K562 (cell line): ENCODE data around the gene ANO8. TPM values are rescaled to one million over a fixed set of nuclear protein-coding genes. Genes with fewer than 3 reads are reported as not detected.
A peak's percentile ranks its signal among the peaks of the same experiment; 100 is the strongest.
"Not testable (repeated sequence)": the region's sequence is repeated elsewhere in the genome, so short reads cannot be mapped to it uniquely, and the experiment has no call there.

ENCODE experiments used
- ATAC-seq: fragments of 200-7000 bp; cut with Tn5 transposase; 3 replicates; pipeline ENCODE4 v1.9.1; 2020; ENCODE audit warnings: moderate library complexity
- BruUV-seq: library from RNA; stranded (reverse); fragments of 400-500 nt; replicated peaks from 2 replicates; lab custom pipeline; 2021; lab: Mats Ljungman, UMichigan
- CTCF ChIA-PET: fragments of 300-600 bp; formaldehyde crosslinking; extraction: SDS; loops from one replicate; lab custom pipeline; 2021; ENCODE audit warnings: low intra/inter-chr PET ratio; lab: Yijun Ruan, JAX
- POLR2A ChIA-PET: fragments of 300-600, 350-650 bp; sonication (Branson Sonifier 250); formaldehyde crosslinking; extraction: SDS; loops from one replicate; lab custom pipeline; 2021; ENCODE audit warnings: antibody characterized with exemption, inconsistent platforms; lab: Yijun Ruan, JAX
- DNase-seq, 4 experiments: peaks; one replicate each; pipeline versions ENCODE4 v3.0.0 to v3.0.0-alpha.2; 2011 to 2018; ENCODE audit warnings: low spot score in 3 of 4, mixed read lengths in 3 of 4; ENCODE audit errors: extremely low read depth in 1 of 4
- FAIRE-seq: peaks from 2 replicates; lab custom pipeline; 2011; peaks lifted over from hg19 to GRCh38; lab: Jason Lieb, UNC
- H2AFZ ChIP-seq: 2 replicates; pipeline ENCODE4 v1.6.0; 2011; ENCODE audit warnings: low read depth, low read length, control low read depth, inconsistent platforms
- H3K27ac ChIP-seq: fragments of 200-600 bp; 3 replicates; pipeline ENCODE4 v1.8.0; 2011; ENCODE audit warnings: low read depth, mild to moderate bottlenecking, control low read depth, inconsistent platforms, low read length, moderate library complexity, mixed read lengths; ENCODE audit errors: extremely low read depth
- H3K27me3 ChIP-seq, 2 experiments: fragments of 300-600 bp in 1 of 2; 2 replicates in 1 of 2; 3 replicates in 1 of 2; pipeline versions ENCODE4 v1.6.0 to v1.8.0; 2011; ENCODE audit warnings: inconsistent platforms in 2 of 2, low read length in 2 of 2, mild to moderate bottlenecking in 1 of 2, mixed read lengths in 1 of 2, moderate library complexity in 1 of 2; ENCODE audit not compliant: control insufficient read depth in 2 of 2, insufficient read depth in 2 of 2
- H3K36me3 ChIP-seq: fragments of 300-600 bp; 3 replicates; pipeline ENCODE4 v1.8.0; 2011; ENCODE audit warnings: mild to moderate bottlenecking, low read length, inconsistent platforms; ENCODE audit not compliant: control insufficient read depth, insufficient read depth
- H3K4me1 ChIP-seq, 2 experiments: fragments of 200-600 bp in 1 of 2; replicated peaks in 1 of 2; 2 replicates in 1 of 2; 3 replicates in 1 of 2; pipeline versions ENCODE4 v1.5.1 to v1.8.0; 2011; ENCODE audit warnings: inconsistent platforms in 2 of 2, low read length in 2 of 2, mild to moderate bottlenecking in 1 of 2, mixed read lengths in 1 of 2, moderate library complexity in 1 of 2; ENCODE audit not compliant: control insufficient read depth in 2 of 2, insufficient read depth in 2 of 2
- H3K4me2 ChIP-seq: 2 replicates; pipeline ENCODE4 v1.6.1; 2011; ENCODE audit warnings: low read length, control low read depth, inconsistent platforms, mixed read lengths; ENCODE audit not compliant: insufficient read depth
- H3K4me3 ChIP-seq: fragments of 200-600 bp; sonication (generic), shearing (Covaris generic); 2 replicates; pipeline ENCODE4 v1.5.1; 2016; ENCODE audit warnings: control low read depth, inconsistent platforms
- H3K79me2 ChIP-seq: fragments of 200-600 bp; 3 replicates; pipeline ENCODE4 v1.8.0; 2011; ENCODE audit warnings: low read length, inconsistent platforms; ENCODE audit not compliant: control insufficient read depth, insufficient read depth
- H3K9ac ChIP-seq, 2 experiments: 2 replicates each; pipeline versions ENCODE4 v1.6.0 to v1.6.1; 2011; ENCODE audit warnings: low read depth in 2 of 2, low read length in 2 of 2, control low read depth in 1 of 2, inconsistent platforms in 1 of 2, mild to moderate bottlenecking in 1 of 2, mixed read lengths in 1 of 2; ENCODE audit not compliant: insufficient read depth in 1 of 2
- H3K9me1 ChIP-seq: one replicate; pipeline ENCODE4 v1.6.0; 2011; ENCODE audit warnings: inconsistent platforms, mild to moderate bottlenecking, low read length, moderate library complexity; ENCODE audit not compliant: control insufficient read depth, insufficient read depth
- H3K9me3 ChIP-seq: replicated peaks from 2 replicates; pipeline ENCODE4 v1.5.1; 2011; ENCODE audit warnings: low read depth, low read length, inconsistent platforms; ENCODE audit not compliant: control insufficient read depth, insufficient read depth
- H4K20me1 ChIP-seq: replicated peaks from 2 replicates; pipeline ENCODE4 v1.6.1; 2011; ENCODE audit warnings: low read length, inconsistent platforms, mixed read lengths; ENCODE audit not compliant: control insufficient read depth, insufficient read depth
- PTRF ChIP-seq: fragments of 450-650 bp; IDR thresholded peaks from 2 replicates; pipeline ENCODE4 v1.6.1; 2016; ENCODE audit warnings: mild to moderate bottlenecking, missing genetic modification characterization, missing compliant biosample characterization
- RBFOX2 ChIP-seq: fragments of 200-400 bp; formaldehyde crosslinking; IDR thresholded peaks from 2 replicates; pipeline ENCODE4 v1.6.1; 2017; ENCODE audit warnings: low read depth, mild to moderate bottlenecking, low read length, moderate library complexity
- ZNF121 ChIP-seq: sonication (generic); formaldehyde crosslinking; conservative IDR thresholded peaks from 2 replicates; pipeline ENCODE4 v1.8.0; 2022; ENCODE audit warnings: missing genetic modification reagents
- ZNF134 ChIP-seq: fragments of 250-450 bp; sonication (Bioruptor Pico); conservative IDR thresholded peaks from 2 replicates; pipeline ENCODE4 v1.4.0; 2020
- WGBS: fragments of 100-300 bp; shearing (Covaris generic); methylation state at CpG from one replicate; pipeline ENCODE4 v1.1.6; 2016; ENCODE audit warnings: low coverage, mixed read lengths; ENCODE audit not compliant: insufficient coverage; ENCODE audit errors: missing lambda C conversion rate; 5-methylcytosine and 5-hydroxymethylcytosine counted together
- in situ Hi-C: fragments of 300-500 bp; cut with MboI; formaldehyde crosslinking; loops from 4 replicates; pipeline ENCODE4 v1.15.0; 2018; ENCODE audit warnings: inconsistent platforms, mixed read lengths
- intact Hi-C: fragments of 100-400 bp; cut with micrococcal nuclease; formaldehyde crosslinking; loops from 2 replicates; pipeline ENCODE4 v1.14.2; 2022
- polyA plus RNA-seq, 8 experiments: library from polyadenylated mRNA; depleted of rRNA in 4 of 8; stranded (reverse) in 5 of 8; unstranded in 3 of 8; fragments of >200 nt; fragmentation: Nextera tagmentation in 2 of 8; fragmentation: Illumina TruSeq in 1 of 8; extraction: Ambion mirVana in 2 of 8; extraction: Trizol in 1 of 8; gene quantifications; 2 replicates each; pipeline versions ENCODE4 v1.2.1 to v1.2.3, GENCODE V29; 2011 to 2014; ENCODE audit warnings: inconsistent platforms in 1 of 8, missing spikeins in 1 of 8
- total RNA-seq, 7 experiments: library from RNA; depleted of rRNA in 6 of 7; stranded (reverse); fragments of >200 nt in 6 of 7; fragmentation: Illumina TruSeq in 2 of 7; extraction: Trizol in 2 of 7; gene quantifications; 2 replicates each; pipeline versions ENCODE4 v1.2.1 to v1.2.3, GENCODE V29; 2011 to 2021; ENCODE audit warnings: low replicate concordance in 1 of 7

ANO8 gene
- total and polyA plus RNA-seq, 9 of the 15 experiments (the other 6 are each of a cell fraction or from before 2014, with no cell fraction given), result 0.07 to 7.6 (median 2.3) TPM; not detected in 1

GRCh38 chr19:17275441-17276175, 59.0 kb downstream of the ANO8 start:
- intact Hi-C loops, result no loop called here
- TF ChIP-seq RBFOX2, result peak; percentile 18; the same call in 1 of the 2 replicates
- TF ChIP-seq PTRF (tag), result no peak
- no peak for TF ChIP-seq ZNF134 (CRISPR knock-in tag)
- ATAC-seq, result no peak
- no peak for FAIRE-seq
- no peak overlapping the region for H3K4me3 ChIP-seq
- H3K9ac ChIP-seq, result 0 out of 4 replicates have a peak overlapping the region, but pooled peaks of 1 of the 2 experiments have one; percentile 48
- H4K20me1 ChIP-seq, result no peaks in the 10 kb centered on the region
- H3K9me1 ChIP-seq, result peaks cover 3% of the 10 kb centered on the region
- no peaks in the 10 kb centered on the region for H3K4me1 ChIP-seq
- H3K36me3 ChIP-seq, result peaks cover 65% of the 10 kb centered on the region
- DNase-seq, result no peak
- no peak overlapping the region for H3K4me2 ChIP-seq
- ChIA-PET CTCF (no interaction called here), POLR2A (interaction anchor here (0.7 kb wide), 2 partner anchors 9 to 24 kb away, joined by 3 to 4 read pairs; partner anchors contain the start of gene BABAM1)
- in situ Hi-C loops, result loop anchor here (5.0 kb wide), 1 partner anchor 73 kb away; no protein-coding TSS in a partner anchor
- no peaks in the 10 kb centered on the region for H3K27me3 ChIP-seq
- no TSS peak for BruUV-seq
- no peaks in the 10 kb centered on the region for H3K79me2 ChIP-seq
- H3K27ac ChIP-seq, result no peak overlapping the region
- no peaks in the 10 kb centered on the region for H3K9me3 ChIP-seq
- no peak overlapping the region for H2AFZ ChIP-seq
- WGBS, result 88% methylated on average over 16 of the region's 19 CpGs

GRCh38 chr19:17274892-17275291, 59.8 kb downstream of the ANO8 start:
- FAIRE-seq, H3K9ac ChIP-seq, H3K79me2 ChIP-seq, H3K27ac ChIP-seq, H3K27me3 ChIP-seq, H2AFZ ChIP-seq, H3K4me2 ChIP-seq, H3K9me1 ChIP-seq, H3K4me3 ChIP-seq, intact Hi-C loops, H4K20me1 ChIP-seq, CTCF ChIA-PET: not testable (repeated sequence)
- peaks cover 71% of the 10 kb centered on the region for H3K36me3 ChIP-seq
- POLR2A ChIA-PET, result interaction anchor here (0.7 kb wide), 2 partner anchors 8 to 59 kb away, joined by 3 to 4 read pairs; partner anchors contain the start of gene BABAM1
- in situ Hi-C loops, result loop anchor here (5.0 kb wide), 1 partner anchor 73 kb away; no protein-coding TSS in a partner anchor
- 96% methylated on average over 3 of the region's 3 CpGs for WGBS
- TF ChIP-seq ZNF121 (CRISPR knock-in tag), result peak; percentile 62; the same call in 1 of the 2 replicates
- TF ChIP-seq, all 486 proteins: peak for 1; not testable (repeated sequence) for 485
- not testable (repeated sequence) for BruUV-seq, H3K9me3 ChIP-seq, H3K4me1 ChIP-seq, ATAC-seq, DNase-seq

Other genes starting within 250 kb of the ANO8 start
Only the 7 nearest of the 19 such genes appear.
- gene ANKLE1, start 53.0 kb downstream of the ANO8 start, total RNA-seq (2014; rRNA removed), result 6.1 and 6.9 TPM in 2 replicates
- 1.8 and 2.1 TPM in 2 replicates for gene ANKLE1, start 53.0 kb downstream of the ANO8 start, total RNA-seq (2014; rRNA removed; fragmentation: Illumina TruSeq; extraction: Trizol)
- 2.9 and 3.5 TPM in 2 replicates for gene ANKLE1, start 53.0 kb downstream of the ANO8 start, total RNA-seq (2015; rRNA removed; fragmentation: Illumina TruSeq; extraction: Trizol)
- 6.2 and 6.7 TPM in 2 replicates for gene ANKLE1, start 53.0 kb downstream of the ANO8 start, total RNA-seq (2021)
- 2.2 and 3.2 TPM in 2 replicates for gene ANKLE1, start 53.0 kb downstream of the ANO8 start, polyA plus RNA-seq (2011; rRNA removed)
- 5.8 and 6.0 TPM in 2 replicates for gene ANKLE1, start 53.0 kb downstream of the ANO8 start, polyA plus RNA-seq (2014; fragmentation: Illumina TruSeq; extraction: Trizol)
- under 1 TPM; 0.63 to 0.64 TPM for gene ANKLE1, start 53.0 kb downstream of the ANO8 start, polyA plus RNA-seq (2014; fragmentation: Nextera tagmentation; extraction: Ambion mirVana)
- gene ANKLE1, start 53.0 kb downstream of the ANO8 start, polyA plus RNA-seq (2014; rRNA removed), result 8.2 and 9.2 TPM in 2 replicates
- gene ABHD8, start 31.4 kb downstream of the ANO8 start, total RNA-seq (2014; rRNA removed), result 5.0 and 5.8 TPM in 2 replicates
- 0.22 and 0.29 TPM in 2 replicates for gene ABHD8, start 31.4 kb downstream of the ANO8 start, total RNA-seq (2014; rRNA removed; fragmentation: Illumina TruSeq; extraction: Trizol)
- 1.7 and 1.8 TPM in 2 replicates for gene ABHD8, start 31.4 kb downstream of the ANO8 start, total RNA-seq (2015; rRNA removed; fragmentation: Illumina TruSeq; extraction: Trizol)
- gene ABHD8, start 31.4 kb downstream of the ANO8 start, total RNA-seq (2021), result 5.6 and 6.6 TPM in 2 replicates
- 2.3 and 4.2 TPM in 2 replicates for gene ABHD8, start 31.4 kb downstream of the ANO8 start, polyA plus RNA-seq (2011; rRNA removed)
- gene ABHD8, start 31.4 kb downstream of the ANO8 start, polyA plus RNA-seq (2014; fragmentation: Illumina TruSeq; extraction: Trizol), result 0.97 and 2.3 TPM in 2 replicates
- under 1 TPM in 1 of 2 experiments, not detected in 1; 0.04 TPM for gene ABHD8, start 31.4 kb downstream of the ANO8 start, polyA plus RNA-seq (2014; fragmentation: Nextera tagmentation; extraction: Ambion mirVana)
- gene ABHD8, start 31.4 kb downstream of the ANO8 start, polyA plus RNA-seq (2014; rRNA removed), result 3.8 and 5.2 TPM in 2 replicates
- 191 and 236 TPM in 2 replicates for gene MRPL34, start 29.0 kb downstream of the ANO8 start, total RNA-seq (2014; rRNA removed)
- gene MRPL34, start 29.0 kb downstream of the ANO8 start, total RNA-seq (2014; rRNA removed; fragmentation: Illumina TruSeq; extraction: Trizol), result 40.7 and 46.5 TPM in 2 replicates
- 66.9 and 67.3 TPM in 2 replicates for gene MRPL34, start 29.0 kb downstream of the ANO8 start, total RNA-seq (2015; rRNA removed; fragmentation: Illumina TruSeq; extraction: Trizol)
- 129 and 158 TPM in 2 replicates for gene MRPL34, start 29.0 kb downstream of the ANO8 start, total RNA-seq (2021)
- gene MRPL34, start 29.0 kb downstream of the ANO8 start, polyA plus RNA-seq (2011; rRNA removed), result 70.2 and 75.9 TPM in 2 replicates
- gene MRPL34, start 29.0 kb downstream of the ANO8 start, polyA plus RNA-seq (2014; fragmentation: Illumina TruSeq; extraction: Trizol), result 72.5 and 85.4 TPM in 2 replicates
- 10 to 100 TPM; 11.5 to 20.6 TPM for gene MRPL34, start 29.0 kb downstream of the ANO8 start, polyA plus RNA-seq (2014; fragmentation: Nextera tagmentation; extraction: Ambion mirVana)
- gene MRPL34, start 29.0 kb downstream of the ANO8 start, polyA plus RNA-seq (2014; rRNA removed), result 256 and 284 TPM in 2 replicates
- 43.5 and 67.6 TPM in 2 replicates for gene DDA1, start 25.3 kb downstream of the ANO8 start, total RNA-seq (2014; rRNA removed)
- gene DDA1, start 25.3 kb downstream of the ANO8 start, total RNA-seq (2014; rRNA removed; fragmentation: Illumina TruSeq; extraction: Trizol), result 23.2 and 23.5 TPM in 2 replicates
- 32.7 and 33.2 TPM in 2 replicates for gene DDA1, start 25.3 kb downstream of the ANO8 start, total RNA-seq (2015; rRNA removed; fragmentation: Illumina TruSeq; extraction: Trizol)
- gene DDA1, start 25.3 kb downstream of the ANO8 start, total RNA-seq (2021), result 45.1 and 51.4 TPM in 2 replicates
- 33.8 and 43.2 TPM in 2 replicates for gene DDA1, start 25.3 kb downstream of the ANO8 start, polyA plus RNA-seq (2011; rRNA removed)
- 72.3 and 80.9 TPM in 2 replicates for gene DDA1, start 25.3 kb downstream of the ANO8 start, polyA plus RNA-seq (2014; fragmentation: Illumina TruSeq; extraction: Trizol)
- gene DDA1, start 25.3 kb downstream of the ANO8 start, polyA plus RNA-seq (2014; fragmentation: Nextera tagmentation; extraction: Ambion mirVana), result 1 to 10 TPM; 1.4 to 4.3 TPM
- 68.0 and 83.8 TPM in 2 replicates for gene DDA1, start 25.3 kb downstream of the ANO8 start, polyA plus RNA-seq (2014; rRNA removed)
- gene GTPBP3, start 2.7 kb upstream of the ANO8 start, total RNA-seq (2014; rRNA removed), result 110 and 138 TPM in 2 replicates
- 9.8 and 13.5 TPM in 2 replicates for gene GTPBP3, start 2.7 kb upstream of the ANO8 start, total RNA-seq (2014; rRNA removed; fragmentation: Illumina TruSeq; extraction: Trizol)
- 28.7 and 32.9 TPM in 2 replicates for gene GTPBP3, start 2.7 kb upstream of the ANO8 start, total RNA-seq (2015; rRNA removed; fragmentation: Illumina TruSeq; extraction: Trizol)
- gene GTPBP3, start 2.7 kb upstream of the ANO8 start, total RNA-seq (2021), result 107 and 110 TPM in 2 replicates
- gene GTPBP3, start 2.7 kb upstream of the ANO8 start, polyA plus RNA-seq (2011; rRNA removed), result 22.6 and 38.0 TPM in 2 replicates
- gene GTPBP3, start 2.7 kb upstream of the ANO8 start, polyA plus RNA-seq (2014; fragmentation: Illumina TruSeq; extraction: Trizol), result 19.0 and 35.4 TPM in 2 replicates
- 1 to 10 TPM; 4.9 to 5.6 TPM for gene GTPBP3, start 2.7 kb upstream of the ANO8 start, polyA plus RNA-seq (2014; fragmentation: Nextera tagmentation; extraction: Ambion mirVana)
- gene GTPBP3, start 2.7 kb upstream of the ANO8 start, polyA plus RNA-seq (2014; rRNA removed), result 124 and 143 TPM in 2 replicates
- 0.09 and 0.53 TPM in 2 replicates for gene PLVAP, start 42.5 kb upstream of the ANO8 start, total RNA-seq (2014; rRNA removed)
- 0.10 TPM in 1 of 2 replicates, not detected in the other for gene PLVAP, start 42.5 kb upstream of the ANO8 start, total RNA-seq (2014; rRNA removed; fragmentation: Illumina TruSeq; extraction: Trizol)
- gene PLVAP, start 42.5 kb upstream of the ANO8 start, total RNA-seq (2015; rRNA removed; fragmentation: Illumina TruSeq; extraction: Trizol), result not detected in 2 replicates
- 0.75 and 0.81 TPM in 2 replicates for gene PLVAP, start 42.5 kb upstream of the ANO8 start, total RNA-seq (2021)
- 0.49 and 0.70 TPM in 2 replicates for gene PLVAP, start 42.5 kb upstream of the ANO8 start, polyA plus RNA-seq (2011; rRNA removed)
- 0.51 and 0.84 TPM in 2 replicates for gene PLVAP, start 42.5 kb upstream of the ANO8 start, polyA plus RNA-seq (2014; fragmentation: Illumina TruSeq; extraction: Trizol)
- not detected for gene PLVAP, start 42.5 kb upstream of the ANO8 start, polyA plus RNA-seq (2014; fragmentation: Nextera tagmentation; extraction: Ambion mirVana)
- 0.31 and 0.84 TPM in 2 replicates for gene PLVAP, start 42.5 kb upstream of the ANO8 start, polyA plus RNA-seq (2014; rRNA removed)
- 0.37 and 1.3 TPM in 2 replicates for gene CCDC194, start 59.3 kb upstream of the ANO8 start, total RNA-seq (2014; rRNA removed)
- 0.18 and 0.22 TPM in 2 replicates for gene CCDC194, start 59.3 kb upstream of the ANO8 start, total RNA-seq (2014; rRNA removed; fragmentation: Illumina TruSeq; extraction: Trizol)
- 0.34 and 0.47 TPM in 2 replicates for gene CCDC194, start 59.3 kb upstream of the ANO8 start, total RNA-seq (2015; rRNA removed; fragmentation: Illumina TruSeq; extraction: Trizol)
- 0.31 and 0.76 TPM in 2 replicates for gene CCDC194, start 59.3 kb upstream of the ANO8 start, total RNA-seq (2021)
- 0.13 and 0.46 TPM in 2 replicates for gene CCDC194, start 59.3 kb upstream of the ANO8 start, polyA plus RNA-seq (2011; rRNA removed)
- 0.35 TPM in 1 of 2 replicates, not detected in the other for gene CCDC194, start 59.3 kb upstream of the ANO8 start, polyA plus RNA-seq (2014; fragmentation: Illumina TruSeq; extraction: Trizol)
- gene CCDC194, start 59.3 kb upstream of the ANO8 start, polyA plus RNA-seq (2014; fragmentation: Nextera tagmentation; extraction: Ambion mirVana), result not detected
- 0.43 and 0.72 TPM in 2 replicates for gene CCDC194, start 59.3 kb upstream of the ANO8 start, polyA plus RNA-seq (2014; rRNA removed)